SU-DHL-6 (cell line): ENCODE measurements around the gene RADX.

Experiments
- H2AFZ ChIP-seq: fragments of 200-600 bp; sonication (generic); 2 replicates; pipeline ENCODE4 v1.6.1; 2014; ENCODE audit warnings: low read depth, mild to moderate bottlenecking, moderate library complexity, mixed read lengths, antibody characterized with exemption, low read length; ENCODE audit not compliant: severe bottlenecking
- H3F3A ChIP-seq: fragments of 200-600 bp; shearing (Covaris generic); 2 replicates; pipeline ENCODE4 v1.6.0; 2016; ENCODE audit warnings: antibody characterized with exemption, mild to moderate bottlenecking; ENCODE audit not compliant: insufficient read depth
- H3K27ac ChIP-seq: fragments of 200-600 bp; sonication (generic); 2 replicates; pipeline ENCODE4 v1.5.1; 2016; ENCODE audit warnings: low read depth, mild to moderate bottlenecking, low read length, moderate library complexity, mixed read lengths
- H3K27me3 ChIP-seq: fragments of 200-600 bp; sonication (generic), shearing (Covaris generic); 2 replicates; pipeline ENCODE4 v1.6.0; 2014; ENCODE audit warnings: mild to moderate bottlenecking, low read length
- H3K36me3 ChIP-seq: fragments of 200-600 bp; sonication (generic); 2 replicates; pipeline ENCODE4 v1.6.1; 2014; ENCODE audit warnings: mild to moderate bottlenecking, low read length, mixed read lengths
- H3K4me2 ChIP-seq: fragments of 300-600, 200-600 bp; shearing (Covaris generic), sonication (generic); 2 replicates; pipeline ENCODE4 v1.6.0; 2014; ENCODE audit warnings: low read length, low read depth, mild to moderate bottlenecking; ENCODE audit not compliant: poor library complexity, severe bottlenecking
- H3K4me3 ChIP-seq: fragments of 200-600 bp; sonication (generic); 2 replicates; pipeline ENCODE4 v1.5.1; 2014; ENCODE audit warnings: antibody characterized with exemption, low read length, mild to moderate bottlenecking, mixed read lengths; ENCODE audit not compliant: insufficient read depth, poor library complexity, severe bottlenecking
- H3K79me2 ChIP-seq: fragments of 200-600 bp; sonication (generic); 2 replicates; pipeline ENCODE4 v1.6.1; 2014; ENCODE audit warnings: mild to moderate bottlenecking, low read length, moderate library complexity; ENCODE audit not compliant: insufficient read depth
- H3K9ac ChIP-seq: fragments of 200-600 bp; sonication (generic); 2 replicates; pipeline ENCODE4 v1.7.0; 2014; ENCODE audit warnings: mild to moderate bottlenecking, low read length
- H3K9me2 ChIP-seq: fragments of 200-600 bp; sonication (generic); replicated peaks from 2 replicates; pipeline ENCODE4 v1.6.1; 2014; ENCODE audit warnings: low read length; ENCODE audit not compliant: insufficient read depth
- H3K9me3 ChIP-seq: fragments of 200-600 bp; sonication (generic); 2 replicates; pipeline ENCODE4 v1.6.1; 2014; ENCODE audit warnings: low read length, mixed read lengths; ENCODE audit not compliant: insufficient read depth
- H4K20me1 ChIP-seq: fragments of 200-600 bp; sonication (generic); 2 replicates; pipeline ENCODE4 v1.6.1; 2014; ENCODE audit warnings: low read depth, mild to moderate bottlenecking, antibody characterized with exemption, low read length, moderate library complexity, mixed read lengths
- EZH2phosphoT487 ChIP-seq: fragments of 200-600 bp; sonication (generic), shearing (Covaris generic); conservative IDR thresholded peaks from 2 replicates; pipeline ENCODE4 v1.6.1; 2018; ENCODE audit warnings: mild to moderate bottlenecking, antibody characterized with exemption, low read length, moderate library complexity, mixed read lengths
- TF ChIP-seq, protein P1 (sequence below): fragments of 200-600 bp; sonication (generic); IDR thresholded peaks from one replicate; pipeline ENCODE4 v1.5.1; 2017; ENCODE audit warnings: antibody characterized with exemption, mild to moderate bottlenecking, low read length, moderate library complexity; ENCODE audit not compliant: insufficient read depth, poor library complexity, severe bottlenecking

The RADX gene

GRCh38 chrX:106680716-106681115 lies 68.9 kb downstream of the RADX start:
- Histone ChIP-seq H3K27me3 (no peaks in the 10 kb centered on the region), H3K27ac (no peak overlapping the region)

GRCh38 chrX:106684207-106684606 lies 72.4 kb downstream of the RADX start:
- no peak overlapping the region for H3K9ac ChIP-seq
- H3K9me2 ChIP-seq = no peaks in the 10 kb centered on the region
- no peak for TF ChIP-seq EZH2phosphoT487
- TF ChIP-seq, protein P1, sequence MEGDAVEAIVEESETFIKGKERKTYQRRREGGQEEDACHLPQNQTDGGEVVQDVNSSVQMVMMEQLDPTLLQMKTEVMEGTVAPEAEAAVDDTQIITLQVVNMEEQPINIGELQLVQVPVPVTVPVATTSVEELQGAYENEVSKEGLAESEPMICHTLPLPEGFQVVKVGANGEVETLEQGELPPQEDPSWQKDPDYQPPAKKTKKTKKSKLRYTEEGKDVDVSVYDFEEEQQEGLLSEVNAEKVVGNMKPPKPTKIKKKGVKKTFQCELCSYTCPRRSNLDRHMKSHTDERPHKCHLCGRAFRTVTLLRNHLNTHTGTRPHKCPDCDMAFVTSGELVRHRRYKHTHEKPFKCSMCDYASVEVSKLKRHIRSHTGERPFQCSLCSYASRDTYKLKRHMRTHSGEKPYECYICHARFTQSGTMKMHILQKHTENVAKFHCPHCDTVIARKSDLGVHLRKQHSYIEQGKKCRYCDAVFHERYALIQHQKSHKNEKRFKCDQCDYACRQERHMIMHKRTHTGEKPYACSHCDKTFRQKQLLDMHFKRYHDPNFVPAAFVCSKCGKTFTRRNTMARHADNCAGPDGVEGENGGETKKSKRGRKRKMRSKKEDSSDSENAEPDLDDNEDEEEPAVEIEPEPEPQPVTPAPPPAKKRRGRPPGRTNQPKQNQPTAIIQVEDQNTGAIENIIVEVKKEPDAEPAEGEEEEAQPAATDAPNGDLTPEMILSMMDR = no peak
- H3F3A ChIP-seq = no peaks in the 10 kb centered on the region
- no peak overlapping the region for H3K4me3 ChIP-seq
- no peaks in the 10 kb centered on the region for H4K20me1 ChIP-seq
- no peaks in the 10 kb centered on the region for H3K27me3 ChIP-seq
- H3K27ac ChIP-seq = no peak overlapping the region
- H3K4me2 ChIP-seq = no peak overlapping the region
- no peaks in the 10 kb centered on the region for H3K9me3 ChIP-seq
- H3K79me2 ChIP-seq = no peaks in the 10 kb centered on the region
- no peak overlapping the region for H2AFZ ChIP-seq
- no peaks in the 10 kb centered on the region for H3K36me3 ChIP-seq

More at GRCh38 chrX:106680716-106681115, 68.9 kb downstream of the RADX start:
- Histone ChIP-seq H3K9ac (no peak overlapping the region), H3K9me2 (no peaks in the 10 kb centered on the region), H3K4me3 (no peak overlapping the region), H3K79me2 (no peaks in the 10 kb centered on the region), H2AFZ (no peak overlapping the region), H3F3A (no peaks in the 10 kb centered on the region), H3K4me2 (no peak overlapping the region), H3K36me3 (no peaks in the 10 kb centered on the region), H4K20me1 (no peaks in the 10 kb centered on the region), H3K9me3 (no peaks in the 10 kb centered on the region)
- TF ChIP-seq, protein P1 = no peak
- TF ChIP-seq EZH2phosphoT487 = no peak

DNA sequence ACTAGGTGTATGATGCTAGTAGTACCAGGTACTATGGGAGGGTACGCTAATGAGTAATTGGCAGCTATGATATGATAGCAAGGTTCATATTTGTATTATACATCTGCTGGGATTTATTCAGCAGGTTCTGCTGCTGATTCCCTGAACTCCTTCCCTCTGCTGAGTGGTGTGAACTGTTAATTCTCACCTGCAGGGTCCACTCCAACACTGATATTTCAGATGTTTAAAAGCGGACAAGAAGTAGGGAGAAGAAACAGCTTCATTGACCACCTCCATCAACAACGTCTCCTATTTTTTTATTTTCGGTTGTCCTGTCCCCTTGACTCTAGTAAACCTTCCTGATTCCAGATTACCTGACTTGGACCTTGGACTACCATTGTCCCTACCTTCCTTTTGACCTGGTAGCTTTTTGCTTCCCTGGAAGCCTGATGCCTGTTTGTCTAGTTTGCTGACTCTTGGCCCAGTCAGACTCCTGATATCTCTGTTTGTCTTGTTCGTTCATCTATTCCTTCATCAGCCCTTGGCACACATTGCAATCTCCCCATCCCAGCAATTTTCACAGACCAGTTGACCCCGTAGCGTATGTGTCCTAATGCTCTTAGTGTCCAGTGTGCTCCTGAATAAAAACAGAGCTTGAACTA lies 80.8 kb downstream of the RADX start:
- Histone ChIP-seq H3K4me2 (no peak overlapping the region), H3K9ac (no peak overlapping the region)

More for the DNA sequence above, 80.8 kb downstream of the RADX start:
- no peaks in the 10 kb centered on the region for H3F3A ChIP-seq
- no peaks in the 10 kb centered on the region for H4K20me1 ChIP-seq
- no peak overlapping the region for H2AFZ ChIP-seq
- H3K27me3 ChIP-seq = no peaks in the 10 kb centered on the region
- TF ChIP-seq EZH2phosphoT487 = no peak
- TF ChIP-seq, protein P1 = no peak
- H3K4me3 ChIP-seq = no peak overlapping the region
- no peaks in the 10 kb centered on the region for H3K9me3 ChIP-seq
- no peaks in the 10 kb centered on the region for H3K36me3 ChIP-seq
- no peaks in the 10 kb centered on the region for H3K9me2 ChIP-seq
- H3K79me2 ChIP-seq = no peaks in the 10 kb centered on the region
- no peak overlapping the region for H3K27ac ChIP-seq
